Measurements from ENCODE around the gene TTLL5. TPM values are rescaled to one million over a fixed set of nuclear protein-coding genes. Genes with fewer than 3 reads are reported as not detected.

The TTLL5 gene
- total and polyA plus RNA-seq, 2 donors (not counting 1 experiment from before 2014, with no cell fraction given): 16.1 to 23.8 TPM

- Histone ChIP-seq H2AFZ (ENCODE audit: low read length) (no peak overlapping the region), H3K79me2 (ENCODE audit: control insufficient read depth, insufficient read depth, low read length) (no peaks in the 10 kb centered on the region), H3K9ac (ENCODE audit: insufficient read depth, low read length) (no peak overlapping the region), H3K4me3 (replicated peaks in 1 of 4; ENCODE audit: control extremely low read depth in 1 of 4, insufficient read depth in 1 of 4, low read depth in 3 of 4, low read length in 4 of 4) (no peak overlapping the region), H3K36me3 (ENCODE audit: control insufficient read depth, insufficient read depth, low read length) (peaks cover 12% of the 10 kb centered on the region), H3K27me3 (ENCODE audit: control insufficient read depth, insufficient read depth, low read length) (no peaks in the 10 kb centered on the region), H3K27ac (ENCODE audit: insufficient read depth, low read length) (no peak overlapping the region), H3K4me2 (ENCODE audit: extremely low read depth, insufficient read depth, low read length) (no peak overlapping the region), H4K20me1 (ENCODE audit: control insufficient read depth, extremely low read depth, insufficient read depth, low read length) (no peaks in the 10 kb centered on the region), H3K9me3 (ENCODE audit: control insufficient read depth, insufficient read depth, low read depth, low read length) (no peaks in the 10 kb centered on the region), H3K4me1 (ENCODE audit: control insufficient read depth, extremely low read depth, insufficient read depth, low read length) (peaks cover 2% of the 10 kb centered on the region)
- TF ChIP-seq CTCF (conservative IDR thresholded peaks at IDR 0.05 in 1 of 2, IDR thresholded peaks at IDR 0.05 in 1 of 2; ENCODE audit: low read depth in 1 of 2, low read length in 2 of 2) (peak; percentile 99), EZH2 (IDR thresholded peaks at IDR 0.05; ENCODE audit: low read length, missing control alignments) (no peak)
- DNase-seq (ENCODE audit: low read depth in 2 of 2): peak; percentile 26 to 72
Observed at GRCh38 chr14:75654127-75654732, 6.8 kb upstream of the TTLL5 start.

- no peaks in the 10 kb centered on the region for H3K27me3 ChIP-seq (ENCODE audit: control insufficient read depth, insufficient read depth, low read length)
- no peak for TF ChIP-seq EZH2 (IDR thresholded peaks at IDR 0.05; ENCODE audit: low read length, missing control alignments)
- TF ChIP-seq CTCF (conservative IDR thresholded peaks at IDR 0.05 in 1 of 2, IDR thresholded peaks at IDR 0.05 in 1 of 2; ENCODE audit: low read depth in 1 of 2, low read length in 2 of 2): no peak
- no peak overlapping the region for H3K4me3 ChIP-seq (replicated peaks in 1 of 4; ENCODE audit: control extremely low read depth in 1 of 4, insufficient read depth in 1 of 4, low read depth in 3 of 4, low read length in 4 of 4)
- no peaks in the 10 kb centered on the region for H3K4me1 ChIP-seq (ENCODE audit: control insufficient read depth, extremely low read depth, insufficient read depth, low read length)
- no peak overlapping the region for H3K27ac ChIP-seq (ENCODE audit: insufficient read depth, low read length)
- peaks cover 8% of the 10 kb centered on the region for H3K36me3 ChIP-seq (ENCODE audit: control insufficient read depth, insufficient read depth, low read length)
- no peaks in the 10 kb centered on the region for H3K9me3 ChIP-seq (ENCODE audit: control insufficient read depth, insufficient read depth, low read depth, low read length)
- no peaks in the 10 kb centered on the region for H3K79me2 ChIP-seq (ENCODE audit: control insufficient read depth, insufficient read depth, low read length)
- no peaks in the 10 kb centered on the region for H4K20me1 ChIP-seq (ENCODE audit: control insufficient read depth, extremely low read depth, insufficient read depth, low read length)
- no peak overlapping the region for H3K9ac ChIP-seq (ENCODE audit: insufficient read depth, low read length)
- H3K4me2 ChIP-seq (ENCODE audit: extremely low read depth, insufficient read depth, low read length): no peak overlapping the region
- no peak overlapping the region for H2AFZ ChIP-seq (ENCODE audit: low read length)
- DNase-seq (ENCODE audit: low read depth in 2 of 2): no peak
Observed at GRCh38 chr14:75655235-75655634, 5.8 kb upstream of the TTLL5 start.

- TF ChIP-seq CTCF (conservative IDR thresholded peaks at IDR 0.05 in 1 of 2, IDR thresholded peaks at IDR 0.05 in 1 of 2; ENCODE audit: low read depth in 1 of 2, low read length in 2 of 2) (no peak), EZH2 (IDR thresholded peaks at IDR 0.05; ENCODE audit: low read length, missing control alignments) (no peak)
- no peak for DNase-seq (ENCODE audit: low read depth in 2 of 2)
- H3K9me3 ChIP-seq (ENCODE audit: control insufficient read depth, insufficient read depth, low read depth, low read length): no peaks in the 10 kb centered on the region
- H3K27ac ChIP-seq (ENCODE audit: insufficient read depth, low read length): no peak overlapping the region
- H3K36me3 ChIP-seq (ENCODE audit: control insufficient read depth, insufficient read depth, low read length): peaks cover 2% of the 10 kb centered on the region
- H3K4me2 ChIP-seq (ENCODE audit: extremely low read depth, insufficient read depth, low read length): no peak overlapping the region
- no peaks in the 10 kb centered on the region for H3K27me3 ChIP-seq (ENCODE audit: control insufficient read depth, insufficient read depth, low read length)
- peaks cover 2% of the 10 kb centered on the region for H3K79me2 ChIP-seq (ENCODE audit: control insufficient read depth, insufficient read depth, low read length)
- no peaks in the 10 kb centered on the region for H3K4me1 ChIP-seq (ENCODE audit: control insufficient read depth, extremely low read depth, insufficient read depth, low read length)
- no peak overlapping the region for H2AFZ ChIP-seq (ENCODE audit: low read length)
- H4K20me1 ChIP-seq (ENCODE audit: control insufficient read depth, extremely low read depth, insufficient read depth, low read length): no peaks in the 10 kb centered on the region
- H3K9ac ChIP-seq (ENCODE audit: insufficient read depth, low read length): no peak overlapping the region
- H3K4me3 ChIP-seq (replicated peaks in 1 of 4; ENCODE audit: control extremely low read depth in 1 of 4, insufficient read depth in 1 of 4, low read depth in 3 of 4, low read length in 4 of 4): no peak overlapping the region
Observed at GRCh38 chr14:75657331-75657730, 3.7 kb upstream of the TTLL5 start.
